ENCODE data around the gene YTHDF1.
A peak's percentile ranks its signal among the peaks of the same experiment; 100 is the strongest.

Gene YTHDF1

GRCh38 chr20:63202021-63202420 lies 13.9 kb downstream of the YTHDF1 start:
- TF ChIP-seq, protein P1, sequence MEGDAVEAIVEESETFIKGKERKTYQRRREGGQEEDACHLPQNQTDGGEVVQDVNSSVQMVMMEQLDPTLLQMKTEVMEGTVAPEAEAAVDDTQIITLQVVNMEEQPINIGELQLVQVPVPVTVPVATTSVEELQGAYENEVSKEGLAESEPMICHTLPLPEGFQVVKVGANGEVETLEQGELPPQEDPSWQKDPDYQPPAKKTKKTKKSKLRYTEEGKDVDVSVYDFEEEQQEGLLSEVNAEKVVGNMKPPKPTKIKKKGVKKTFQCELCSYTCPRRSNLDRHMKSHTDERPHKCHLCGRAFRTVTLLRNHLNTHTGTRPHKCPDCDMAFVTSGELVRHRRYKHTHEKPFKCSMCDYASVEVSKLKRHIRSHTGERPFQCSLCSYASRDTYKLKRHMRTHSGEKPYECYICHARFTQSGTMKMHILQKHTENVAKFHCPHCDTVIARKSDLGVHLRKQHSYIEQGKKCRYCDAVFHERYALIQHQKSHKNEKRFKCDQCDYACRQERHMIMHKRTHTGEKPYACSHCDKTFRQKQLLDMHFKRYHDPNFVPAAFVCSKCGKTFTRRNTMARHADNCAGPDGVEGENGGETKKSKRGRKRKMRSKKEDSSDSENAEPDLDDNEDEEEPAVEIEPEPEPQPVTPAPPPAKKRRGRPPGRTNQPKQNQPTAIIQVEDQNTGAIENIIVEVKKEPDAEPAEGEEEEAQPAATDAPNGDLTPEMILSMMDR (conservative IDR thresholded peaks at IDR 0.05), result no peak
- no peak overlapping the region for H3K27ac ChIP-seq

GRCh38 chr20:63198606-63199005 lies 17.3 kb downstream of the YTHDF1 start:
- TF ChIP-seq, protein P1 (conservative IDR thresholded peaks at IDR 0.05), result no peak
- peak overlapping the region; percentile 62 for H3K27ac ChIP-seq

GRCh38 chr20:63196768-63197470 lies 19.0 kb downstream of the YTHDF1 start:
- H3K27ac ChIP-seq, result peak overlapping the region; percentile 62
- TF ChIP-seq, protein P1 (conservative IDR thresholded peaks at IDR 0.05), result no peak

GRCh38 chr20:63194797-63195173 lies 21.1 kb downstream of the YTHDF1 start:
- peak overlapping the region; percentile 68 for H3K27ac ChIP-seq
- TF ChIP-seq, protein P1 (conservative IDR thresholded peaks at IDR 0.05), result no peak

DNA sequence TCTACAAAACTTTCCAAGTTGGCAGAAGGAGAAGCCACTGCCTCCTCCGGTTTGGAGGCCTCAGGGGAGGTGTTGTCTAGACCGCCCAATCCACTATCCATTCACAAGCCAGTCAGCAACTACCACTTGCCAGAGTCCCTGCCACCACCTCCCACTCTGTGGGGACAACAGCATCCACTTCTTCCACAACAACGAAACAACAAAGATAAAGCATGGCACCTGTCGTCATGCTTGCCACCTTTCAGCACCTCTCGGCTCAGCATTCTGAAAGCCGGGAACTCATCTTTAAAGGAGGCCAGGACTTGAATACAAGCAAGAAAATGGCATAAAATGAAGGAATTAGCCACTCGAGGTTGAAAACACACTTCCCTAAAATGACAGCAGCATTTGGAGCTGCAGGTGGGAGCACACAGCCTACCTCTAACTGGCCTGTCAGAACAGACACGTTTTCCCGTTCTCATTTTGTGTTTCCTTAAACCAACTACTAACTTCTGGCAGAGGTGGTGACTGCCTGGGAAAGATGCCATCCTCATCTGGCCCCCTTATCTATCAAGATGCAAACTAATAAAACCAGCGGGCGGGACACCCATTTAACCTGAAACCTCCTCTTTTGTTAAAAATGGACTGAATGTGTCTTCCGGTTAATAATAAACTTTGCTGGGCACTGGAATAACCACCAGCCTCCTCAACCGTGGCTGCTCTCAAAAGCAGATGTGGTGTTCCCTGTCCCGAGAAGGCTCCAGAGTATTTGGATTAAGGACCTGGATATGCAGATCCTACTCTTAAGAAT lies 21.7 kb downstream of the YTHDF1 start:
- TF ChIP-seq, protein P1 (conservative IDR thresholded peaks at IDR 0.05), result no peak
- peak overlapping the region; percentile 68 for H3K27ac ChIP-seq

- TF ChIP-seq, protein P1 (conservative IDR thresholded peaks at IDR 0.05), result no peak
- H3K27ac ChIP-seq, result peak overlapping the region; percentile 68
Observed at GRCh38 chr20:63192721-63193120, 23.2 kb downstream of the YTHDF1 start.

DNA sequence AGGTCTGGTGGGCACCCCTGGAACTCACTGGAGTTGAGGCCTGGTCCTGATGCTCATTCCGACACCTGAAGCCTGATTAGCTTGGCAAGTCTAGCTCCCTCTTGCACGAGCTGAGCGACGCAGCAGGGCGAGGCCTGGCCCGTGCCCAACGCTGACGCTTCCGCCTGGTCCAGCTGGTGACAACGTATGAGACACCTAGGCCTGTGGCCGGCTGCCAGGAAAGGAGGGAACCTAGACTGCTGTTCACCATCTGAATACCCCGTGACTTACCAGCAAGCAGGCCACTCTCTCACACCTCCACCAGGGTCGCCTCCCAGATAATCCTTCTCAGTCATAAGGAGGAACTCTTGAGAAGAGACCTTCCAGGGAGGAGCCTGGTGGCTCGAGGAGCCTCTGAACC lies 24.5 kb downstream of the YTHDF1 start:
- TF ChIP-seq, protein P1 (conservative IDR thresholded peaks at IDR 0.05), result no peak
- no peak overlapping the region; the same call in 1 of the 2 replicates for H3K27ac ChIP-seq
